DMS53 (cell line): ENCODE measurements around the gene FBXO48.

ENCODE experiments used
- DNase-seq: peaks from one replicate; lab custom pipeline; 2025; lab: John Stamatoyannopoulos, UW

FBXO48 gene

DNA sequence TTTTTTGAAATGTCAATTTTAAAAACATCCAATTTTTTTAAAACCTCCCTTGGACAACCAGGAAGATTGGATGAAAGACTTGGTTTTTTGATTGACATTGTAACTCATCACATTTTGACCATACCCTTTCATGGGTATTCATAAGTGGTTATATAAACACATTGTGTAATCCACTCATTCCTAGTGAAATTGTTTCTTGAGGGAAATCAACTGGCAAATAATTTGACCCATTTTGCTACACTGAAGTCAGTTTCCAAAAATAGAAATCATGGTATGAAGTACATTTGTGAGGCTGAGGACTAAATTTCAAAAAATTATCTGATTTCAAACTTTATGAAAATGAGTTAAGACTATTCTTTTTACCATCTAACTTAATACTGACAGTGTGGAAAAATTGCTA lies 31.5 kb downstream of the FBXO48 start:
- DNase-seq = no peak

DNA sequence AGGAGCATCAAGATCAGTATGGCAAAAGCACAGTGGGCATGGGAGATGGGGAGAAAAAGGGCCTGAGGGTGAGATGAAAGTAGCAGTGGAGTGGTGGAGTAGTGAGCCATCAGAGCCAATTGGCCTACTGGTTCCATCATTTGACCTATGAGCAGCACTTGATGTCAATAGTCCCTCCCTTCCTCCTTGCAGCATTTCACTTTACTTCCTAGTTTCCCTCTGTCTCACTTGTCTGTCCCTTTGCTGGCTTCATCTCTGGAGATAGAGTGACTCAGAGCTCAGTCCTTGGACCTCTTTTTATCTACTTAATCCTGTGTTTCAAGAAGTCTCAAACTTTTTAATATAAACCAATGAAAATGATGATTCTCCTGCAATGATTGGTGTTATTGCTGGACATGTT lies 32.1 kb downstream of the FBXO48 start:
- peak; percentile 24 for DNase-seq

DNA sequence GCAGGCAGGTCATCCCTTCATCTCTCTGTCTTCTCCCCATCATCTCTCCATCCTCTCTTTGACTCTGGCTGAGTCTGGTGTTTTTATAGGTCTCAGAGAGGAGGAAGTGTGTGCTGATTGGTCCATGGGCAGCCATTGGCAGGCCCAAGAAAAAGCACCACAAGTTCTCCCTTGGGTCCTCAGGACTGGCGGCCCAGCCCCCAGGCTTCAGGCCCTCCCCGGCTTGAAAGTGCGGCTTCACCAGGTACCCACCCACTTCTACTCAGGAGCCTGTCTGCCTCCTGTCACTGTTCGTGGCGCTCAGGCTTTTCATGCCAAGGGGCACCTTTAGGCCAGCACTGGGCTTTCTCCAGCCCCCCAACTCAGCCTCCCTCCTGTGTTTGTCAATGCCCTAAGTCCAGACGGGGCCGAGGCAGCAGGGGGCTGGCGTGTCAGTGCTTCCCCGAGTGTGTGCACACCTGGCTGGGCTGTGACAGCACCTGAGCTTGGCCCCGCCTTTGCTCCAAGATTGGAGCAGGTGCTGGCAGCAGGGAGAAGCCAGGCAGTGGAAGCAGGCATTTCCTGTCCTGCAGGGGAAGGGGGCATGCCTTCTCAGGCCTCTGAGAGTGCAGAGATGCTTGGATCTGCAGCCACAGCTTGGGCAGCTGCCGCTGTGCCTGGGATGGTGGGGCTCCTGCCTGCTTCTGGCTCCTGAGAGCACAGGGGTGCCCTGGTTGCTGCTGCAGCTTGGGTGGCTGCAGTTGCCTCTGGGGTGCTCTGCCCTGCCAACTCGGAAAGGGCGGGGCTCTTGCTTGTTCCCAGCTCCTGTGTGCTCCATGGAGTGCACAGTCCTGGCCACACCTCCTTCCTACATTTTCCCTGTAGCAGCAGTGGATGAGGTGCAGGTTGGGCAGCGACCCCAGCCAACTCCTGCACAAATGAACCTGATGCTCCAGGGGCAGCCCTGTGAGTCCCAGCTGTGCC lies 34.1 kb downstream of the FBXO48 start:
- DNase-seq = peak; percentile 87

DNA sequence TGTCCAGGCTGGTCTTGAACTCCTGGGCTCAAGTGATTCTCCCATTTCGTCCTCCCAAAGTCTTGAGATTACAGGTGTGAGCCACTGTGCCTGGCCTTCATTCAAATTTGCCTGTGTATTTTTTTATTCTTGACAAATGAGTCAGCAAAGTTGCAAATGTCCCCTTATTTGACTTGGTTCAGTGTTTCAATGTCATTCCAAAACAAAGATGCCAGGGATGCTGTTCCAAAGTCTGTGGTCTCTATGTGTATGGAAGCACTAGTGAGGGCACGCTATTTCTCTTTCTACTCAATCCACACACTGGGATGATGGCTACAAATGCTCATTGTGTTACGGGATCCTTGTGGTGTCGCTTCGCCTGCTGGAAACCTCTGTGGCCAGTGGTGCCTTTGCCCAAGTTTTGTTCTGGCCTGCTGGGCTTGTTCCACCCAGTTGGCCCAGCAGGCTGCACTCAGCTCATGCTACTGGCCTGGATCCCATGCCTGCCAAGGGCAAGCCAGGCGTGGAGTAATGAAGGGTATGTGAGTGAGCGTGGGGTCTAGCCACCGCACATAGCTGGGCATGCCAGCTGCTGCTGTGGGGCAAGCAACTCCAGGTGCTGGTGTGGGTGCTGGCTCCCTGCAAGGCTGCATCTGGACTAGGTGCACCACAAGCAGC lies 35.6 kb downstream of the FBXO48 start:
- DNase-seq = no peak

DNA sequence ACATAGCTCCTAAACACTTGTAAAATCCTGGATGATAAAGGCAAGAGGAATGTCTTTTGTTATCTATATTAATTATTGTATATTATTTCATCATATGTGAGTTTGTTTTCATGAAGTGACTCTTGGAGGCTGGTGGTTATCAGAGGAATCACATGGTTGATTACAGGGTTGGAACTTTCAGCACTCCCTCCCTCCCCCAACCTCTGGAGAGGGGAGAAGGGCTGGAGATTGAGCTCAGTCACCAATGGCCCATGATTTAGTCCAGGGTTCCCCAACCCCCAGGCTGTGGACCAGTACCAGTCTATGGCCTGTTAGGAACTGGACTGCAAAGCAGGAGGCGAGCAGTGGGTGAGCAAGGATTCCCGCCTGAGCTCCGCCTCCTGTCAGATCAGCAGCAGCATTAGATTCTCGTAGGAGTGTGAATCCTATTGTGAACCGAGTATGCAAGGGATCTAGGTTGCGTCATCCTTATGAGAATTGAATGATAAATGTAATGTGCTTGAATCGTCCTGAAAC lies 37.7 kb downstream of the FBXO48 start:
- DNase-seq = no peak

DNA sequence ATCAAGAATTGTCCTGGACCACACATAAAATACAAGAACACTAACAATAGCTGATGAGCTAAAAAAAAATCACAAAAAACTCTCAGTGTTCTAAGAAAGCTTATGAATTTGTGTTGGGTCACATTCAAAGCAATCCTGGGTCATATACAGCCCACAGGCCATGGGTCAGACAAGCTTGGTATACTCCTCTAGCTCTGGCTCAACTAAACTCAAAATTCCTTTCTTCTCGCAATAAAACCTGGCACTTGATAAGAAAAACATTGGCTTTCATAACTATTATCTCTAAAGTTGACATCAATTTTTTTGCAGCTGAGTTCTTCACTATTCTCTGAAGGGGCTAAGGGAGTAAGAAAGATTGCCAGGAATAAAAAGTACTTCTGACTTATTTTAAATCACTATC lies 38.3 kb downstream of the FBXO48 start:
- no peak for DNase-seq

DNA sequence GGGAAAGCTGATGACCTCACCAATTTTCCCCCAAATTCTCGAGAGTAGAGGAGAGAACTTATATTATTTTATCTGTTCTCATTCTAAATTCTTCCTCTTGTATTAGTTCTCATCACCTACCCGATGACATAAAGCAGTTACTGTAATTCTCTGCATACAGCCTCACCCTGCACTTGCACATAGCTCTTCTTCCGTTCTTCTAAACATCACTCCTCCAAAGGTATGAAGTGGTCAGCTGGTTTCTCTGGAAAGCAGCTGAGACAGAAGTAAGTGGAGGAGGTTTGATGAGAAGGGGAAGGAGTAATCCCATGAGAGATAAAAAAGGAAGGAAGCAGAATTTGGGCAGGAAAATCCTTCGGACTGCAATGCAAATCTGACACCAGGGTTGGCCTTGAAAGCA lies 39.0 kb downstream of the FBXO48 start:
- DNase-seq = no peak

DNA sequence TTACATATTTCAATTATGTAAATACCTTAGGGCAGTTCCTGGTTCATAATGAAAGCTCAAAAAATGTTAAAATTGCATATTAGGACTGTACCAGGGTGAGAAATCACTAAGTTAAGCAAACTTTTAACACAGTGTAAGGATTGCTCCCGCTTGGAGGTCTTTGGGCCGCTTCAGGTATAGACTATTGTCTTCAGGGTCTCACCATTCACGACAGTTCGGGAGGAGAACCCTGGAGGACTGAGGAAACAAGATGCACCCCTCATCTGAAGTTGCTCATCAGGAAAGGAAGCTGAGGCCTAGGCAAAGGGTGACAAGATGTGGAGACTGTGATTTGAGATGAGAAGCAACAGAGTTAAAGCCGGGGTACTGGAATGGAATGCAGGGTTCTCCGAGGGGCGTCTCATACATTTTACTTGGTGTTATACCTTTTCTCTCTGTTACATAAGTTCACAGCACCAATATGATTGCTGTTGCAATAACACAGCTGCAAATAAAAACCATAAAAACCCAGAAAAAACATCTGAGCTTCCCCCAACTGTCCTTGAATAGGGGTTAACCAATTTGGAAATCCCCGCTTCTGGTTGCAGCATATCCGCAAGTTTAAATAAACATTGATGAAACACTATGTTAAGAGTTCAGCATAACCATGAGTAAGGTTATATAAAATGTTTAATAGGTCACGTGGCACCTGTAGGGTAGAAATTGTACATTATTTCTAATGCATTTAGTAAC lies 40.1 kb downstream of the FBXO48 start:
- no peak for DNase-seq

DNA sequence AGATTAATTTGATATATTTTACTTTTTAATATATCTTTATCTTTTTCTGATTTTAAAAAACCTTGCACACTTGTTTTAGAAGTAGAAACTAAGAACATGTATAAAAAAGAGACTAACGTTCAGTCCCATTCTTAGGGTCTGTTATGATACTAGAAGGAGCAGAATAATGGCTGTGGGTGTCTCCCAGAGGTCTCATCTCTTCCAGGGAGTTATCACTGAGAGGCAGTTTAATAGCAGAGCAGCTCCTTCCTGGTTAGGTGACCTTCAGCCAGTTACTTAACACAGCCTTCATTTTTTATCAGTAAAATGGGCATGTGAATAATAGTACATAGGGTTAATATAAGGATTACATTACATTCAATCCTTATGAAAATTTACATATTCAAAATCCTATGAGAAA lies 40.6 kb downstream of the FBXO48 start:
- no peak for DNase-seq

DNA sequence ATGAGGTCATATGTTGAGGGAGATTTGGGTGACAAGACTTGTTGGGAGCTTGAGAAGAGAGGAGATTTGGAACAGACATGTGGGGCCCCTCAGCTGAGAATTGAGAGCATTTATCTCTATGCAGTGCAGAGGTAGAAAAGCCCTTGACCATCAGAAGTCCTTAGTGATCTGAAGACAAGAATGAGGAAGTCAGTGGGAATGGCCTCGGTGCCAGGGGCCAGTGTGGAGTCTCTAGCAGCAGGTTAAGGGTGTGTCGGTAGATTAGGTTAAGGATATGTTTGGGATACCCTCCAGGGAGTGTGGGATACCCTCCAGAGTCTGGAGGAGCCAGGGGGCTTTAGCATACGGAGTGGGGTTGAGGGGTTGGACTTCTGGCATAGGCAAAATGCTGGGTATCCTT lies 41.6 kb downstream of the FBXO48 start:
- DNase-seq = no peak

DNA sequence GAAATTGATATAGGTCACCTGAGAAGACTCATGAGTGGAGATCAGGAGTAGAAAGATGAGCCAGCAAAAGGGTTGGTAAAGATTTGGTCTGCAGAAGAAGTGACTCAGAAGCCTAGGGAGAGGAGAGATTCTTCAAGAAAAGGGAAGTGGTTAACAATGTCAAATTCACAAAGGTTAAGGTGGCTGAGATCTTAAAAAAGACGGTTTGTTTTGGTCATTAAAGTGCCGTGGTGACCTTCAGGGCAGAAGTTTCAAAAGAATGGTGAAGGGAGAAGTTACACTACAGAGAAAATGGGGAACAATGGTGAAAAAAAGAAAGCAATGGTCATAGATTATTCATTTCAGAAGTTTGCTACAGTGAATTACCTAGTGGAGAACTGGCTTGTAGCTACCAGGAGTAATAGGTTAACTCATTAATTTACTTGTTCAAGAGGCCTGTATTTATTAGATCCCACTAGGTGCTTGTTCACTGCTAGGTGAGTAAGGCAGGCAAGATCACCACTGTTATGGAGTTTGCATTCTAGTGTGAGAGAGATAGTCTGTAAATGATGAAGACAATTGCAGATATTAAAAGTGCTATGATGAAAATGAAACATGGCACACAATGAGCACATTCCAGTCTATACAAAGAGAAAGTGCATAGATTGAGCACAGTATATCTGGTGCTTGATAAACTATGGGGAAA lies 43.0 kb downstream of the FBXO48 start:
- no peak for DNase-seq

DNA sequence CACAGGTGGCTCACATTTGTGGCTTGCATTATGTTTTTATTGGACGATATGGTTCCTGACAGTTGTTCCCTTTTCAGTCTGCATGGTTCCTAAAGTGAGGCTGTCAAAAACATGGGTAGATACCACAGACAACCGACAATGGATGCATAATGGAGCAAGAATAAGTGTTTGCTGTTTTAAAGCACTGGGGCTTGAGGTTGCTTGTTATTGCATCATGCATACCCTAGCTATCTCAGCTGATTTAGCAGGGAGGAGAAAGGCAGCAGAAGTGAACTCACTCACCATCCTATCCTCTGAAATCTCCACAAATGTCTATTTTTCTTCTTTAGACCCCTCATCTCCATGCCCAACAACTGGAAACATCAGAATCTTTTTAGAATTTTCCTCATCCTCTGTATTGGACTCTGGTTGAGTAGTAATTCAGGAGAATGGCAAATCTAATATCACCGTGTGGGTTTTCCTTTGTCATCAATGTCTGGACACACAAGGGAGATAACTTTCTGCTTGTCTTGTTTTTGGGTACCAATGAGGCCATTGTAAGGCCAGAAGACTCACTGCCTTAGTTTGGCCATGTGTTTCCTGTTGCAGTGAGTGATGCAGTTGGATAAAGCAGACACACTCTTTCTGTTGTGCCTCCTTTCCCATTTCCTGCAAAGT lies 46.7 kb downstream of the FBXO48 start:
- peak; percentile 14 for DNase-seq

DNA sequence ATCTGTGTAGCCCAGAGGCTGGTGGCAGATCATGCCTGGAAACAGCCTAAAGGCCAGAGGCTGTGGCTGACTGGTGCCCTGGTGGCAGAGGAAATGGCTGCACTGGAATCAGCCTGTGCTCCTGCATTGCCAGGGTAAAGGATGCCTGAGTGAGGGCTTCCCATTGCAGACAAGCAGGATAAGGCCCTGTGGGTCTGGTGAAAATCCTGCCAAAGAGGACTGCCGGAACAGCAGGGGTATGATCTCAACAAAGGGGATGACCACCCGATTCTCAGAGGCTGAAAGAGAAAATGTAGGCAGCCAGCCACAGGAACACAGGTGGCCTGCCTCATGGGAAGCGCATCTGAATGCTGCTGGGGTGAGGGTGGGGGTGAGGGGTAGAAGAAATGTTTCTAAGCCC lies 48.2 kb downstream of the FBXO48 start:
- DNase-seq = no peak

DNA sequence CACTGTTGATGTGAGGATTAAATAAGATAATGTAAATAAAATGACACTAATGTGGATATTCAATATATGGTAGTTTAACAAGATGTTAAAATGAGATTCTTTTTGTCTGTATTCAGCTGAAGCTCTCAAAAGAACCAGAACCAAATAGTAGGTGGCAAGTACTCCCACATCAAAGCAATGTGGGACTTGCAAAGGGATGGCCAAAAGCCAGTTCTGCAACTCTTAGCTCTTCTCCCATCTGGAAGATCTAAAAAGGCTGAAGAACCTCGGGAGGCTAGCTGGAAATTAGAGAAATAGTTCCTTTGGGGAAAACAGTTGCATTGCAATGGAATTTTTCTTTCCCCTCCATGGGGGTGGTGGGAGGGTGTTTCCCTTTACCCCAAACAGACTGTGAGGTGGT lies 48.7 kb downstream of the FBXO48 start:
- DNase-seq = no peak

DNA sequence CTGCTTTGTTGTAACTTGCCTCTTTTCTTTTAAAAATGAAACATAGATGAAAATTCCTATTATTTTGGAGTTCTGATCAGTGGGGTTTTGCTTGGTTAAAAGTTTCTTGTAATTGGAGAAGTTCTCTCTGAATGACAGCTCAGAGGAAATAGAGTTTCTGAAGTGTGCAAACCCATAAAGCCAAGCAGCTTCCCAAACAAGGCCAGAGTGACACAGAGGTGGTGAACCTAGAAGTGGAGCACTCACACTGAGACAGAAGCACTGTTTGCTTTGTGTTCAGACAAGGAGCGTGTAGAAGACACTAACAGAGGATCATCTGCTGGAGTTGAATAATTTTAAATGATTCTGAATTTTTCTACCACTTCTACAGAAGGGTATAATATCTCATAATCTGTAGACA lies 49.2 kb downstream of the FBXO48 start:
- DNase-seq = no peak

DNA sequence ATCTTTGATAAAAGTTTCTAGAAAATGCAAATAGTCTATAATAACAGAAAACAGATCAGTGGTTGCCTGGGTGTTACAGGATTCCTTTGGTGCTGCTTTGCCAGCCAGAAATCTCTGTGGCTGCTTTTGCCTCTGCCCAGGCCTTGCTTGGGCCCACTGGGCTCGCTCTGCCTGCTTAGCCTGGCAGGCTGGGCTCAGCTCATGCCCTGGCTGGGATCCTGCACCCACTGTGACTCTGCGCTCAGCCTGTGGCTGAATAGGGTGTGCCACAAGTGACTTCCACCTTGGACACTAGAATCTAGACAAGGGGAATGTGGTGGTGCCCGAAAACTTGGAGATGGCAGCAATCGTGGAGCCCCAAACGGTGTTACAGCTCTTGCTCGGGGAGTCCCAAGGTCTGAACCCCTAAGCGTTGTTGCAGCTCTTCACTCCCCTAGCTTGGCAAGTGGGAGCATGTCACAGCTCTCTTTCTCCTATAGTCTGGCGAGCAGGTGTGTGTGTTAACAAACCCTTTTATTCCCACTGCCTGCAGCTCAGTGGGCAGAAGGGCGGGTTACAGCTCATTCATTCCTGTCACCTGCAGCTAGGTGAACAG lies 50.9 kb downstream of the FBXO48 start:
- DNase-seq = no peak

DNA sequence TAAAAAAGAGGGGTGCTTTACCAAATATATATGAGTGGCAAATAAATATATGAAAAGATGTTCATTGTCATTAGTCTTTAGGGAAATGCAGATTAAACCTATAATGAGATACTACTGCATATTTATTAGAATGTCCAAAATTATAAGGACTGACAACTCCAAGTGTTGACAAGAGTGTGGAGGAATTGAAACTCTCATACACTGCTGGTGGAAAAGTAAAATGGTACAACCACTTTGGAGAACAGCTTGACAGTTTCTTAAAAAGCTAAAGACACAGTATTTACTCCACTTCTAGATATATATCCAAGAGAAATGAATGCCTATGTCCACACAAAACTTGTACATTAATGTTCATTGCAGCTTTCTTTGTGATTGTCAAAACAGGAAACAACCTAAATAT lies 51.6 kb downstream of the FBXO48 start:
- no peak for DNase-seq

DNA sequence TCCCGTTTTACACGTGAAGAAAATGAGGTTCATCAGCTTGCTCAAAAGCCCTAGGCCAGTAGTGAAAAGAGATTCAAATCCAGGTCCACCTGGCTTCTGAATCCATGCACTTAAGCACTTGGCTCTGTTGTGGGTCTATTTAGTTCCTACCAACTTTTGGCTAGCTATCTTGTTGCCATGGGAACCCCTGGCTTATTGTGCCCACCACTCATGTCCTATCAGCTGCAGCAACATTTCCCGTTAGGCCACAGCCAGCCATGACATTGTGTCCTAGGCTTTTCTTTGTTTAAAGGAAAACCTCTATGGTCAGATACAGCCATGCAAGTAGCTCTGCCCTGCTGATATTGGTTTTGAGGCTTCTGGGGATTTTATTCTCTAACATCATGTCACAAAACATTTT lies 52.2 kb downstream of the FBXO48 start:
- no peak for DNase-seq

DNA sequence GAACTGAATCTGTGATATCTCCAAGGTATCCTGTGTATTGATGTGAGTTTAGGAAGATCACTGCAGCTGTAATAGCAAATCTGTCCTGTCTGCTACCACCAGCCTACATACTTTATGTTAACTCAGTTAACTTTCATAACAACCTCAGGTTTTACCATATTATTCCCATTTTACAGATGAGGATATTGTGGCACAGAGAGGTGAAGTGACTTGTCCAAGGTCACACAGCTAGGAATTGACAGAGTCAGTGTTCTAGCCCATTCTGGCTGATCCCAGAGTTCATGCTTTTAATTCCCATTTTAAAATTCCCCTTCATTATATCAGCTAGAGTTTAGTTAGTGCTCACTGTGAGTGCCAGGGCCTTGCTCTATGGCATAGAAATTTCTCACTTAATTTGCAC lies 52.6 kb downstream of the FBXO48 start:
- no peak for DNase-seq

DNA sequence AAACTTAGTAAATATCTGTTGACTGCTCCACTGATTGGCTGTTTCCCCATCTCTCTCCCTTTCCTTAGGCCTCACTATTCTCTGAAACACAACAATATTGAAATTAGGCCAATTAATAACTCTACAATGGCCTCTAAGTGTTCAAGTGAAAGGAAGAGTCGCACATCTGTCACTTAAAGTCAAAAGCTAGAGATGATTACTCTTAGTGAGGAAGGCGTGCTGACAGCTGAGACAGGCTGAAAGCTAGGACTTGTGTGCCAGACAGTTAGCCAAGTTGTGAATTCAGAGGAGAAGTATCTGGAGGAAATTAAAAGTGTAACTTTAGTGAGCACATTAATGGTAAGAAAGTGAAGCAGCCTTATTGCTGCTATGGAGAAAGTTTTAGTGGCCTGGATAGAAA lies 53.6 kb downstream of the FBXO48 start:
- no peak for DNase-seq
